Posterior cingulate gyrus (tissue), 11 donors: Measurements from ENCODE around the gene GRIN2D.

Experiments used
- DNase-seq, 10 donors: peaks; one replicate each; pipeline versions ENCODE4 v3.0.0 to v3.0.0-alpha.2; 2020 to 2021; ENCODE audit warnings: mixed read lengths in 3 of 10
- intact Hi-C: fragments of 100-400 bp; cut with DNase I; formaldehyde crosslinking; loops from one replicate; pipeline ENCODE4 v1.15.1; 2023

Gene GRIN2D

DNA sequence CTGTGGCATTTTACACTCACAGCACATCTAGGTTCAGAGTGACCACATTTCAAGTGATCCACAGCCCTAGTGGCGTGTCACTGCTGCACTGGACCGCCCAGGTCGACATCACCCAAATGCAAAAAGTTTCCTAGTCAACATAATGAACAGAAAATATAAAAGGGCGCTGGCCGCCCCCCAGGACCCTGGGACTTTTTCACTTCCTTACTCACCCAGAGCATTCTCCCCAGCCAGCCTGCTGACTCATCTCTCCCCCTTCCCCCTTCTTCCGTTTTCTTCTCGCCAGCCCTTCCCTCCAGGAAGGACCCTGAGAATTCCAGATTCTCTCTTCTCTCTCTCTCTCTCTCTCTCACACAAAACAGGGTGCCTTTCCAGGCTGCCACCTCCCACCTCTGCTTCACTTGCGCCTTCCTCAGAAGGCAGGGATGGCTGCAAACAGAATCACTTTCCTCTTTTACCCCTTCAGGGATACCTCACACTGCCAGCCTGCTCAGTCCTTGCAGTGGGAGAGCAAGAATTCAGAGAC is 31.3 kb downstream of the GRIN2D start:
- intact Hi-C loops, result no loop called here
- DNase-seq, result peak in 3 of 10 donors; percentile 48 to 76 (median 57)

DNA sequence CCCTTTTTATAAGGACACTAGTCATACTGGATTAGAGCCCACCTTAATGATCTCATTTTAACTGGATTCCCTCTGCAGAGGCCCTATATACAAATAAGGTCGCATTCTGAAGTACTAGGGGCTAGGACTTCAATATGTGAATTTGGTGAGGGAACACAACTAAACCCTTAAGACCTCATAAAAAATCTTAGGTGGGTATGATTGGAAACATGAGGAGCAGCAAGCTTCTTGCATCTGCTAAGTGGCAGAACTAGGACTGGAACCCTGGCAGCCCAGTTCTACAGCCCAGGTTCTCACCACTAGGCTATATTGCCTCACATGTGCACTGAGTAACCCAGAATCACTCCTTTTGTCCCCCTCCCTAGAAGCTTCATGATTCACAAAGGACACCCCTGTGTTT is 35.2 kb downstream of the GRIN2D start:
- no peak for DNase-seq
- intact Hi-C loops, result no loop called here

DNA sequence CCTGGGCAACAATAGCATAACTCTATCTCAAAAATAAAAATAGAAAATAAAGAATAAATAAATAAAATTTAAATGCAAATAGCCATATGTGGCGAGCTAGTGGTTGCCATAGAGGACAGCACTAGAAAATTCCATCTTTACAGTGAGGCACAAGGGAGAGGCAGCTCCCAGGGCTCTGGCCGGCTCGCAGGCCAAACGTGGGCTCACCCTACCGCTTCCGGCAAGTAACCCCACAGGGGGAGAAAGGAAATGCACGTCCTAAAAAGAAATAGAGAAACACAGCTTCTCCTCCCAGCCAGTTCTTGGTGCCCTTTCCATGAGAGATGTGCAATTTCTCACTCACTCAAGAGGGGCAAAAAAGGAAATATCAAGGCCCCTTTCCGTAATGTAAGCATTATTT is 39.9 kb downstream of the GRIN2D start:
- intact Hi-C loops, result no loop called here

DNA sequence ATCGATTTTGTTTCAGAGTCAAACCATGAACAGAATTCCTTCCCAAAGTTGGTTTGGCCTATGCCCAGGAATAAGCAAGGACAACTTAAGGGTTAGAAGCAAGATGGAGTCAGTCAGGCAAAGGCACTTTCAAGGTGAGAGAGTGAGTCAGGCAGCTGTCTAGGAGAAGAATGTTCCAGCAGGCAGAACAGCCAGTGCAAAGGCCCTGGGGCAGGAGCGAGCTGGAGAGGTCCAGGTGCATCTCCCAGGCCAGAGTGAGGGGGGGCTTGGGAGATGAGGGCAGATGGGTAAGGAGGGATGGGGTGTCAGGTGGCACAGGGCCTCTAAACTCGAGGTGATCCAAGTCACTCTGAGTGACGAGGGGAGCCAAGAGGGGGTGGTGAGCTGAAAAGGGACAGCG is 43.1 kb downstream of the GRIN2D start:
- DNase-seq, result peak in 1 of 10 donors; percentile 23
- intact Hi-C loops, result no loop called here

More for the DNA sequence above, 39.9 kb downstream of the GRIN2D start:
- DNase-seq, result peak in 1 of 10 donors; percentile 18

DNA sequence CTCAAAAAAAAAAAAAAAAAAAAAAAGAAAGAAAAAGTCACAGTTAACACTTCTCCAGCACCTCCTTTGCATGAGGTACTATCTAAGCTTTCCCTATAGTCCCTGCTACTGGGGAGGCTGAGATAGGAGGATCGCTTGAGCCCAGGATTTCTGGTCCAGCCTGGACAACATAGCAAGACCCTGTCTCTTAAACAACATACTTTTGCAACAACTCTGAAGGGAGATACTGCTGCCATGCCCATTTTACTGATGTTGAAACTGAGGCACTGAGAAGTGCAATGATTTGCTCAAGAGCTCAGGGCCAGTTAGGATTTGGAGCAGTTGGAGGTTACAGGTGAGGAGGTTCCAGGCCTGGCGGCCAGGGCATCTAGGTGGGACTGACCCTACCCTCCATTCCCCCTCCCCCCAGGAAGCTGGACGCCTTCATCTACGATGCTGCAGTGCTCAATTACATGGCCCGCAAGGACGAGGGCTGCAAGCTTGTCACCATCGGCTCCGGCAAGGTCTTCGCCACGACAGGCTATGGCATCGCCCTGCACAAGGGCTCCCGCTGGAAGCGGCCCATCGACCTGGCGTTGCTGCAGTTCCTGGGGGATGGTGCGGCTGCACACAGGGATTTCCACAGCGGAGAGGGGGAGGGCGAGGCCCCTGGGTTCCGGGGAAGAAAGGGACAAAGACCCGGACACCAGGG is 48.0 kb downstream of the GRIN2D start:
- intact Hi-C loops, result no loop called here
- peak in 1 of 10 donors; percentile 75 for DNase-seq

DNA sequence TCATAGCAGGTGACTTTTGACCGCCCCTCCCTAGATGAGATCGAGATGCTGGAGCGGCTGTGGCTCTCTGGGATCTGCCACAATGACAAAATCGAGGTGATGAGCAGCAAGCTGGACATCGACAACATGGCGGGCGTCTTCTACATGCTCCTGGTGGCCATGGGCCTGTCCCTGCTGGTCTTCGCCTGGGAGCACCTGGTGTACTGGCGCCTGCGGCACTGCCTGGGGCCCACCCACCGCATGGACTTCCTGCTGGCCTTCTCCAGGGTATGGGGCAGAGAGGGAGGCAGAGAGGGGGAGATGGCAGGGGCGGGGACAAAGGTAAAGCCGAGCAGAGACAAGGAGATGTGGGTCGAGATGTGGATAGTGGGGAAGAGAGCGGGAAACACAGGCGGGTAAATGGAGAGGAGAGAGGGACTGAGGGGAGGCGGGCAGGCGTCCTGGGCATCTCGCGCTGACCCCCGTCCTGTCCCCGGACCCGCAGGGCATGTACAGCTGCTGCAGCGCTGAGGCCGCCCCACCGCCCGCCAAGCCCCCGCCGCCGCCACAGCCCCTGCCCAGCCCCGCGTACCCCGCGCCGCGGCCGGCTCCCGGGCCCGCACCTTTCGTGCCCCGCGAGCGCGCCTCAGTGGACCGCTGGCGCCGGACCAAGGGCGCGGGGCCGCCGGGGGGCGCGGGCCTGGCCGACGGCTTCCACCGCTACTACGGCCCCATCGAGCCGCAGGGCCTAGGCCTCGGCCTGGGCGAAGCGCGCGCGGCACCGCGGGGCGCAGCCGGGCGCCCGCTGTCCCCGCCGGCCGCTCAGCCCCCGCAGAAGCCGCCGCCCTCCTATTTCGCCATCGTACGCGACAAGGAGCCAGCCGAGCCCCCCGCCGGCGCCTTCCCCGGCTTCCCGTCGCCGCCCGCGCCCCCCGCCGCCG is 48.9 kb downstream of the GRIN2D start:
- peak in 1 of 10 donors; percentile 59 for DNase-seq
- intact Hi-C loops, result no loop called here

DNA sequence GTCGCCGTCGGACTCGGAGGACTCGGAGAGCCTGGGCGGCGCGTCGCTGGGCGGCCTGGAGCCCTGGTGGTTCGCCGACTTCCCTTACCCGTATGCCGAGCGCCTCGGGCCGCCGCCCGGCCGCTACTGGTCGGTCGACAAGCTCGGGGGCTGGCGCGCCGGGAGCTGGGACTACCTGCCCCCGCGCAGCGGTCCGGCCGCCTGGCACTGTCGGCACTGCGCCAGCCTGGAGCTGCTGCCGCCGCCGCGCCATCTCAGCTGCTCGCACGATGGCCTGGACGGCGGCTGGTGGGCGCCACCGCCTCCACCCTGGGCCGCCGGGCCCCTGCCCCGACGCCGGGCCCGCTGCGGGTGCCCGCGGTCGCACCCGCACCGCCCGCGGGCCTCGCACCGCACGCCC is 49.8 kb downstream of the GRIN2D start:
- DNase-seq, result peak in 1 of 10 donors; percentile 75
- intact Hi-C loops, result no loop called here
